ENCODE data around the gene MYMX.

DNA sequence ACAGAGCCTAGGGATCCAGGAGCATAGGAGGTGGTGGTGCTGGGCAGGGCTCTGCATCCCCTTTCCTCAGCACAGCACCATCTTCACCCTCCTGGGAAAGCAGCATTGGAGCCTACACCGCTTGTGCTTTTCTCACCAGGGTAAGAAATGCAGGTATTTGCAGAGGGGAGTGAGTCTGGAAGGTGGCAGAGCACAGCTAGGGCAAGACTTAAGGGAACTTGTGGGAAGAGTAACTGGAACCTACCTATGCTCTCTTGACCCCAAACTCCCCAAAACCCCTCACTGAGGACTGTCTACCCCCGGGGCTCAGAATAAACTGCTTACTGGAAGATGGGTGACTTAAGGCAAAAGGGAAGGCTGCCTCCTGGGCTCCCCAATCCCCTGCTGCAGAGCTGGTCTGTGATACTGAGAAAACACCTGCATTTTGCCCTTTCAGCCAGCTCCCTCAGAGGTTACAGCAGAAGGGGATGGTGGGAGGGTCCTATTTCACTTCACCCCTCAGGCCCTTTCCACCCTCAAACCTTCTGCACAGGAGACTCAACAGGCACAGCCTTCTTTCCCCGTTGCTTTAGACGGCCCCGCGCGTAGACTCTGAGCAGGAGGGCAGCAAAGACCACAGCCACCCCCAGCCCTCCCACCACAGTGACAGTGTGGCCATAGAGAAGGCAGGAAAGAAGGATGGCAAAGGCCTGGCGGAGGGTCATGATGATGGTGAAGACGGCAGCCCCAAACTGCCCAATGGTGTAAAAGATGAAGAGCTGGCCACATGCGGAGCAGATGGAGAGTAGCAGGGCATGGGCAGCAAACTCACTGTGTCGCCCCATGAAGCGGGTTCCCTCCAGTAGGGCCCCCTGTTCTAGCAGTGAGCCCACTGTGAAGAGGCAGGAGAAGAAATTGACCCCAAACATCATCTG lies 37.7 kb downstream of the MYMX start:
- TF ChIP-seq, protein P1, sequence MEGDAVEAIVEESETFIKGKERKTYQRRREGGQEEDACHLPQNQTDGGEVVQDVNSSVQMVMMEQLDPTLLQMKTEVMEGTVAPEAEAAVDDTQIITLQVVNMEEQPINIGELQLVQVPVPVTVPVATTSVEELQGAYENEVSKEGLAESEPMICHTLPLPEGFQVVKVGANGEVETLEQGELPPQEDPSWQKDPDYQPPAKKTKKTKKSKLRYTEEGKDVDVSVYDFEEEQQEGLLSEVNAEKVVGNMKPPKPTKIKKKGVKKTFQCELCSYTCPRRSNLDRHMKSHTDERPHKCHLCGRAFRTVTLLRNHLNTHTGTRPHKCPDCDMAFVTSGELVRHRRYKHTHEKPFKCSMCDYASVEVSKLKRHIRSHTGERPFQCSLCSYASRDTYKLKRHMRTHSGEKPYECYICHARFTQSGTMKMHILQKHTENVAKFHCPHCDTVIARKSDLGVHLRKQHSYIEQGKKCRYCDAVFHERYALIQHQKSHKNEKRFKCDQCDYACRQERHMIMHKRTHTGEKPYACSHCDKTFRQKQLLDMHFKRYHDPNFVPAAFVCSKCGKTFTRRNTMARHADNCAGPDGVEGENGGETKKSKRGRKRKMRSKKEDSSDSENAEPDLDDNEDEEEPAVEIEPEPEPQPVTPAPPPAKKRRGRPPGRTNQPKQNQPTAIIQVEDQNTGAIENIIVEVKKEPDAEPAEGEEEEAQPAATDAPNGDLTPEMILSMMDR (IDR thresholded peaks at IDR 0.05; ENCODE audit: low read depth, low read length), result no peak
- no peak for TF ChIP-seq EZH2phosphoT487 (IDR thresholded peaks at IDR 0.05; ENCODE audit: low read depth)
